Left kidney (tissue), 2 donors: ENCODE measurements around the gene RPS6KL1. TPM values are rescaled to one million over a fixed set of nuclear protein-coding genes. Genes with fewer than 3 reads are reported as not detected.

Source experiments
- DNase-seq: peaks from one replicate; pipeline ENCODE4 v3.0.0-alpha.2; 2013
- polyA plus RNA-seq: library from polyadenylated mRNA; unstranded; fragments of 120-200 nt; gene quantifications from one replicate; pipeline ENCODE4 v1.2.1, GENCODE V29; 2013; ENCODE audit not compliant: insufficient read length

The RPS6KL1 gene
- polyA plus RNA-seq, 1 donor = 0.91 TPM

DNA sequence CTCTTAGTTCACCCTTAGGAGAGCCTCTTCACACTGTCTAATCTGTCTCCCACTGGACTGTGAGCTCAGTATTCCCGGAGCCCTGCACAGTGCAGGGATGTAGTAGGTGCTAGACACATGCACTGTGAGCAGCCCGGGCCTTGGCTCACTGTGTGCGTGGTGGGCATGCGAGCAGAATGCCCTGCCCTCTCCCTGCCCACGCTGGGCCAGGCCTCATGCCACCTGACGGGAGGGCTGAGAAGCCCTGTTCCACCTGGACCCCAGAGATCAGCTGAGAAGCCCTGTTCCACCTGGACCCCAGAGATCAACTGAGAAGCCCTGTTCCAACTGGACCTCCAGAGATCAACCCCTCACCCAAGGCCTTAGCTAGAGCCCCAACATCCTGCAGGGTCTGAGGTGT is 10.9 kb downstream of the RPS6KL1 start:
- DNase-seq = no peak

- no peak for DNase-seq
These were observed 11.4 kb downstream of the RPS6KL1 start for GRCh38 chr14:74911704-74912103.

DNA sequence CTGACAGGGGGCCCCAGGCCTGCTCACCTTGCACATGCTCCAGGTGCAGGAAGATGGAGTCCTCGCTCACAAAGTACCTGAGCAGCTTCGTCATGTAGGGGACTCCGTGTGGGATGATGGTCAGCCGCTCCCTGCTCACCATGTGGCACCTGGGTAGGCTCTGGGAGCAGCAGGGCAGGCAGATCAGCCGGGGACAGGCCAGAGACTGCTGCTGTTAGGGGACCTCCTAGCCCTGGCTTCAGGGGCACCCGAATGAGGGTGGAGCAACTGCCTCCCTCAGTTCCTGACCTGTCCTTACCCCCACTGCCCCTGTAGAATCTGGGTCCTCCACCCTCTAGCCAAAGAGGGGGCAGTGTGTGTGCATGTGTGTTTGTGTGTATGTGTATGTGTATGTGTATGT is 11.8 kb downstream of the RPS6KL1 start:
- DNase-seq = no peak

DNA sequence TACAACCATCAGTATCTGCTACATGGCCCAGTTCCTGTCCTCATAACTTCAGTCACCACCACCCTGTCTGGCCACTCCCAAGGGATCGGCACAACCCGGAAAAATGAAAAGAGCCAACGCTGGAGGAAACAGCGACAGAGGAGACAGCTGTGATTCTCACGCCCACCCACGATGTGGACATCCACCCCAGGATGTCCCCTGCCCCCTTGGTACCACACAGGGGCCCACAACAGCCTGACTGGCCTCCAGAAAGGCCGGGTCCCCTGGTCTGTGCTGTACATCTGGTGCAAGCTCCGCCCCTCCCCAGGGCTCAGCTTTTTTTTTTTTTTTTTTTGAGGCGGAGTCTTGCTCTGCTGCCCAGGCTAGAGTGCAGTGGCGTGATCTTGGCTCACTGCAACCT is 12.5 kb downstream of the RPS6KL1 start:
- DNase-seq = no peak

GRCh38 chr14:74909911-74910310 is 13.1 kb downstream of the RPS6KL1 start:
- no peak for DNase-seq

- DNase-seq = no peak
These were observed 13.6 kb downstream of the RPS6KL1 start for GRCh38 chr14:74909501-74909900.

DNA sequence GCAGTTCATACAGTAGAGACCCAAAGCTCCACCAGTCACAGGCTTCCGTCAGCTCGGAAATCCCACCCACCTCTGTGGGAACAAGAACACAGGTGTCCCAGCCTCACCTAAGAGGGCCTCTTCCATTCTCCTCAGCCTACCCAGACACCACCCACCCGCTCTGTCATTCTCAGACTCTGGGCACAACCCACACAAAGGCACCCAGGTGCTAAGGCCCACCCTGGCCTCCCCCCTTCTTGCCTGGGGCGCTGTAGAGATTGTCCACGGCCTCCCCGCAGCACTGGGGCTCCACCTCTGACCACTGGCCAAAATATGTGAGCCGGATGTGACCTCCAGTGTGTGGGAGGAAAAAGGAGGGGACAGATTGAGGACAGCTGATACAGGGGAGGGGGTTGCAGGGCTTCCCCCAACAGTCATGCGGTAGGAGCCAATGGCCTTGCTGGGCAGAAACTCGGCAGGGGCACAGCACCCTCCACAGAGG is 14.2 kb downstream of the RPS6KL1 start:
- no peak for DNase-seq

GRCh38 chr14:74907744-74908143 is 15.3 kb downstream of the RPS6KL1 start:
- DNase-seq = no peak

DNA sequence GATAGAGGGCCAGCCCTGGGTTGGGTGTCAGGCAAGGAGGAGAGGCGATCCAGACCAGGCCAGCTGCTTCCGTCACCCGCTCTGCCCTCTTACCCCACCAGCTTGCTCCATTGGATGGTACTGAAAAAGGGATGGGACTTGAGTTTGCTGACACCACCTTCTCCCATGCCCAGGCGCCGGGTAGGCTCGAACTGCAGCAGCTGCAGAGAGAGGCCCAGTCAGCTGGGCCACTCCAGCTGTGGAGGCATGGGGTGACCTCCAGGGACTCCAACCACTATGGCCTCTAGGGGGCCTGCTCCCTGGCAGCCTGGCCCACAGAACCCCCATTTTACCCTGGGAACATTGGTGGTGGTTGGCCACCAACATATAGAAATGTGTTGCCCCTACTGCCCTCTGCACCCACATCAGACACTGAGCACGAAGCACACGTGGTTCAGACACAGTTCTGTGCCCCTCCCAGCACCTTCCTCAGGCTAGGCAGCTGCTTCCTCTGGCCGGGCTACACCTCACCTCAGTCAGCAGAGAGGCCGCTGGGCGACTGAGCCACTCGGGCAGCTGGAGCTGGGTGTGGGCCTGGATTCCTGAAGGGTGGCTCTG is 16.0 kb downstream of the RPS6KL1 start:
- DNase-seq = no peak

GRCh38 chr14:74905595-74906142 is 17.4 kb downstream of the RPS6KL1 start:
- DNase-seq = peak; percentile 40

- no peak for DNase-seq
These were observed 18.2 kb downstream of the RPS6KL1 start for GRCh38 chr14:74904635-74905503.

GRCh38 chr14:74902941-74903705 is 19.9 kb downstream of the RPS6KL1 start:
- DNase-seq = no peak

DNA sequence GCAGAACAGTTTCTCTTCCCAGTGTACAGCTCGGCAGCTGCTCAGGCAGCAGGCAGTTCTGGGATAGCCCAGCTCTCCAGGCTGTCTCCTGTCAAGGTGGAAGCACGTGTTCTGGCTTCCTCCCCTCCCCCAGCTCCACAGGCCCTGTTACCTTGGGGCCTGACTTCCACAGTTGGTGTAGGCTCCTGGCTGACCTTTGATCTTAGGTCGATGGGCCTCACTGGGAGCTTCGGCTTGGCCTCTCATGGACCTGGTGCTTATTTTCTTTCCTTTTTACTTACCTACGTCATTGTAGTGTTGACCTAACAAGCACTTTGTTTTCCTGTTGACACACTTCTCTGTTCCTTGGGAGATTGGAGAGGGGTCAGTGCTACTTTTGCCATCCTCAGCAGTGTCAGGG is 24.4 kb downstream of the RPS6KL1 start:
- no peak for DNase-seq

DNA sequence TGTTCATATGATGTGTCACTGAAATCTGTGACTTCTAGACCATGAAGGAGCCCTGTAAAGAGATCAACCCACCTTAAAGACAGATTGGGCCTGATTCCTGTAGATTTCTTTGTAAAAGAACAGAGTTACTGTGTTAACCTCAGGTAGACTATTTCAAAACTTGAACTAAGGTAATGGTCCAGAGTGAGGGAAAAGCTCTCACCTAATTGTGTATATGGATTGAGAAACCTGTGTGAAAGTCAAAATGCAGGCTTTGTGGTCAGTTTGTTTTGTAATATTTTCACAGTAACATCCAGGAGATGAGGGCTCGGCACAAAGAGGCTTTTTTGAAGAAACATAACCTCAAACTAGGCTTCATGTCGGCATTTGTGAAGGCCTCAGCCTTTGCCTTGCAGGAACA is 25.0 kb downstream of the RPS6KL1 start:
- no peak for DNase-seq

GRCh38 chr14:74897642-74898041 is 25.4 kb downstream of the RPS6KL1 start:
- DNase-seq = no peak

DNA sequence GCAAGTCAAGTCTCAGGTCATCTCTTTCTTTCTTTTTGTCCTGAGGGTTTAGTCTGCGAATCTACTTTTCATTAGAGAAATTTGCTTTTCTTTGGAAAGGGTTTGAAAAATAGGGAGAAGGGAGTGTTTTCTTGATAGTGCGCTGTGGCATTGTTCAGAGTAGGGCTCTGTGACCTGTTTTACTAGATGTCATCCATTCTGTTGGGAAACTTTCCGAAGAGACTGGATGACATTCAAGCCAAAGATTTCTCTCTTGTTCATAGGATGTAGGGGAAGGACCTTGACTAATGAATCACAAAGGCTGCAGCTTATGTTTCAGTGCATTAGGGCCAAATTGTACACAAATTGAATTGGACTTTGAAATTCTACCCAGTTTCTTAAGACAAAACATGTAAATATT is 26.7 kb downstream of the RPS6KL1 start:
- no peak for DNase-seq

GRCh38 chr14:74893614-74894091 is 29.4 kb downstream of the RPS6KL1 start:
- DNase-seq = no peak

DNA sequence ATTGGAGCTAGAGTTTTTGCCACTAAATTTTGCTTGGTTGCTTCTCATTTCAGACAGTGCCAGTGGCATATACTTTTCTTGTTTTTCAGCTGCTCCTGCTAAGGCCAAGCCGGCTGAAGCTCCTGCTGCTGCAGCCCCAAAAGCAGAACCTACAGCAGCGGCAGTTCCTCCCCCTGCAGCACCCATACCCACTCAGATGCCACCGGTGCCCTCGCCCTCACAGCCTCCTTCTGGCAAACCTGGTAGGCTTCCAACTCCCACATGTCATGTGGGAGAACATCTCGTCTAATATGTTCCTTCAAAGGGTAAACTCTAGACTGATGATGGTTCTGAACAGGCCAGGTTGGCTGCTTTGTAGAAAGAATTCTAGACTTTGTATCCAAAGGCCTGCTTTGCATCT is 30.3 kb downstream of the RPS6KL1 start:
- no peak for DNase-seq

DNA sequence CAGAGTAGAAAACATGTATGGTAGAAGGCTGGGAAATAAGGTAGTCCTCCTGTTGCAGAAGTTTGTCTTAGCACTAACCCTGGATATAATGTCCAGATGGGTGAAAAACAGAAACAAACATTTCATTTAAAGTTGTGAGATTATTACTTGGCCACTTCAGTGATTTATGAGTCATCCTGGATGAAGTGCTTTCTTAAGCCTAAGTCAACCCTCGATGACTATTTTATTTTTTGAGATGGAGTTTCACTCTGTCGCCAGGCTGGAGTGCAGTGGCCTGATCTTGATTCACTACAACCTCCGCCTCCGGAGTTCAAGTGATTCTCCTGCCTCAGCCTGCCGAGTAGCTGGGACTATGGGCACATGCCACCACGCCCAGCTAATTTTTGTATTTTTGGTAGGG is 31.2 kb downstream of the RPS6KL1 start:
- DNase-seq = no peak

DNA sequence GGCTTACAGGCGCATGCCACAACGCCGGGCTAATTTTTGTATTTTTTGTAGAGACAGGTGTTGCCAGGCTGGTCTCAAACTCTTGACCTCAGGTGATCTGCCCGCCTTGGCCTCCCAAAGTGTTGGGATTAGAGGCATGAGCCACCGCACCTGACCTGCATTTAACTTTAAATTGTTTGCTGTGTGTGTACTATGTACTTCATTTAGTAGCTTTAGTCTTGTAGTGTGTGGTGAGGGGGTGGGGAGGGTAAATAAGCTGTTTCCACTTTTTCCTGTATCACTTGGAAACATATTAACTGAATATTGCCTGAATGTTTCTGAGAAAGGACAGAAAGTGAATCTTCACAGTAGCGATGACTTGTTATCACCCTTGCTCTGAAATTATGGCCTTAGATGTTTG is 32.8 kb downstream of the RPS6KL1 start:
- DNase-seq = no peak

GRCh38 chr14:74888164-74889158 is 34.6 kb downstream of the RPS6KL1 start:
- DNase-seq = no peak
